Stimulated activated CD4-positive, alpha-beta T cell treated with anti-CD3 and anti-CD28 coated beads, TNF-alpha, amount 100 ng/mL, for 4 hours (primary cell): Measurements from ENCODE around the gene UNC13B.
"Not testable (repeated sequence)": the region's sequence is repeated elsewhere in the genome, so short reads cannot be mapped to it uniquely, and the experiment has no call there.

Experiments used
- DNase-seq, 3 experiments: peaks; one replicate each; pipeline ENCODE4 v3.0.0-alpha.2; 2020; ENCODE audit warnings: low read depth in 3 of 3

The UNC13B gene

GRCh38 chr9:35163413-35163812 is 1.6 kb downstream of the UNC13B start:
- DNase-seq: no peak

GRCh38 chr9:35164711-35165110 is 2.9 kb downstream of the UNC13B start:
- DNase-seq: no peak

- DNase-seq: not testable (repeated sequence)
These were observed 5.6 kb downstream of the UNC13B start for GRCh38 chr9:35167429-35167828.

- DNase-seq: no peak
These were observed 7.2 kb downstream of the UNC13B start for GRCh38 chr9:35168963-35169362.

GRCh38 chr9:35172878-35173277 is 11.1 kb downstream of the UNC13B start:
- no peak for DNase-seq

DNA sequence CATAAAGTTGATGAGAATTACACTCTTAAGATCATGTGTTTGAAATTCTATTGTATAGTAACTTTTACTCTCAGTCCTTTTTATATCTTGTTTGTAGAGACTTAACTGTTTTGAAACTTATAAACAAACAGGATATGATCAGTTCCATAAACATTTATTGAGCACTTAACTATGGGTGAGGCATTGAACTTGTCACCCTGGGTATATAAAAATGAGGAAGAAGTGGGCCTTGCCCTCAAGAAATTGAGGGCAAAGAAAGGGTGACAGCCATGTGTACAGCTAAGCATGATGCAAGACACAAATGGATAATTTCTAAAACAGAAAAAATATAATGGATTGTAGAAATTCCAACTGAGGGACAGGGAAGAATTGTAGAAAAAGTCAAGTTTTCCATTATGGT is 15.7 kb downstream of the UNC13B start:
- no peak for DNase-seq

- DNase-seq: no peak
These were observed 17.8 kb downstream of the UNC13B start for GRCh38 chr9:35179347-35180280.

DNA sequence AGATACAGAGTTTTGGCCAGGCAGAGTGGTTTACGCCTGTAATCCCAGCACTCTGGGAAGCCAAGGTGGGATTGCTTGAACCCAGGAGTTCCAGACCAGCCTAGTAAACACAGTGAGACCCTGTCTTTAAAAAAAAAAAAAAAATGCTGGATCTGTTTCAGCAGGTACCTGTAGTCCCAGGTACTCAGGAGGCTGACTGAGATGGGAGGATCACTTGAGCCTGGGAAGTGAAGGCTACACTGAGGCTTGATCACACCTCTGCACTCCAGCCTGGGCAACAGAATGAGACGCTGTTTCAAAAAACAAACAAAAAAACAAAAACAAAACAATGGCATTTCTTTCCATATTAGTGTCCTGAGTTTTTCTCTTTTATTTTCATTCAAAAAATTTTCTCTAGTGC is 19.0 kb downstream of the UNC13B start:
- DNase-seq: no peak

DNA sequence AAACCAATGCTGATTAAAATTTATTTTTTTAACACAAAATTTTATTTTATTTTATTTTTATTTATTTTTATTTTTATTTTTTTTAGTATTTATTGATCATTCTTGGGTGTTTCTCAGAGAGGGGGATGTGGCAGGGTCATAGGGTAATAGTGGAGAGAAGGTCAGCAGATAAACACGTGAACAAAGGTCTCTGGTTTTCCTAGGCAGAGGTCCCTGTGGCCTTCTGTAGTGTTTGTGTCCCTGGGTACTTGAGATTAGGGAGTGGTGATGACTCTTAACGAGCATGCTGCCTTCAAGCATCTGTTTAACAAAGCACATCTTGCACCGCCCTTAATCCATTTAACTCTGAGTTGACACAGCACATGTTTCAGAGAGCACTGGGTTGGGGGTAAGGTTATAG is 20.6 kb downstream of the UNC13B start:
- DNase-seq: not testable (repeated sequence)

DNA sequence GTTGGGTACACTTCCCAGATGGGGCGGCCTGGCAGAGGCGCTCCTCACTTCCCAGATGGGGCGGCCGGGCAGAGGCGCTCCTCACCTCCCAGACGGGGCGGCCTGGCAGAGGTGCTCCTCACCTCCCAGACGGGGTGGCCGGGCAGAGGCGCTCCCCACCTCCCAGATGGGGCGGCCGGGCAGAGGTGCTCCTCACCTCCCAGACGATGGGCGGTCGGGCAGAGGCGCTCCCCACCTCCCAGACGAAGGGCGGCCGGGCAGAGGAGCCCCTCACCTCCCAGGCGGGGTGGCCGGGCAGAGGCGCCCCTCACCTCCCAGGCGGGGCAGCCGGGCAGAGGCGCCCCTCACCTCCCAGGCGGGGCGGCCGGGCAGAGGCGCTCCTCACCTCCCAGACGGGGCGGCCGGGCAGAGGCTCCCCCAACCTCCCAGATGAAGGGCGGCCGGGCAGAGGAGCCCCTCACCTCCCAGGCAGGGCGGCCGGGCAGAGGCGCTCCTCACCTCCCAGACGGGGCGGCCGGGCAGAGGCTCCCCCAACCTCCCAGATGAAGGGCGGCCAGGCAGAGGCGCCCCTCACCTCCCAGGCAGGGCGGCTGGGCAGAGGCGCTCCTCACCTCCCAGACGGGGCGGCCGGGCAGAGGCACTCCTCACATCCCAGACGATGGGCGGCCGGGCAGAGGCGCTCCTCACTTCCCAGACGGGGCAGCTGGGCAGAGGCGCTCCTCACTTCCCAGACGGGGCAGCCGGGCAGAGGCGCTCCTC is 21.4 kb downstream of the UNC13B start:
- not testable (repeated sequence) for DNase-seq

- DNase-seq: not testable (repeated sequence)
These were observed 22.1 kb downstream of the UNC13B start for GRCh38 chr9:35183755-35184480.

DNA sequence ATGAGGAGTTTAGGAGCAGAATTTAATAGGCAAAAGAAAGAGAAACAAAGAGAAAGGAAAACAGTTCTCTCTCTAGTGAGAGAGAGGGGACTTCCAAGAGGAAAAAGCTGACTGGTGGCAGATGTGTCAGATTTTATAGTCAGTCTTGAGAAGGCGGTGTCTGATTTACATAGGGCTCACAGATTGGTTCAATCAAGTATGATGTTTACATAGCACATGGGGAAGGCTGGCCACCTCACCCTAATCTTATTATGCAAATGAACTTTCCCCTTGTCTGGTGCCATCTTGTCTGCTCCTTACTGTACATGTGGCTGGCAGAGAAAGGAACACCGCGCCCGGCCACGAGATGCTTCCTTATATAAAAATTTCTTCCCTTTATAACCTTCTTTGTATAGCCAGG is 24.7 kb downstream of the UNC13B start:
- DNase-seq: no peak

- DNase-seq: no peak
These were observed 28.4 kb downstream of the UNC13B start for GRCh38 chr9:35190203-35190602.

- no peak for DNase-seq
These were observed 29.3 kb downstream of the UNC13B start for GRCh38 chr9:35191105-35191504.

DNA sequence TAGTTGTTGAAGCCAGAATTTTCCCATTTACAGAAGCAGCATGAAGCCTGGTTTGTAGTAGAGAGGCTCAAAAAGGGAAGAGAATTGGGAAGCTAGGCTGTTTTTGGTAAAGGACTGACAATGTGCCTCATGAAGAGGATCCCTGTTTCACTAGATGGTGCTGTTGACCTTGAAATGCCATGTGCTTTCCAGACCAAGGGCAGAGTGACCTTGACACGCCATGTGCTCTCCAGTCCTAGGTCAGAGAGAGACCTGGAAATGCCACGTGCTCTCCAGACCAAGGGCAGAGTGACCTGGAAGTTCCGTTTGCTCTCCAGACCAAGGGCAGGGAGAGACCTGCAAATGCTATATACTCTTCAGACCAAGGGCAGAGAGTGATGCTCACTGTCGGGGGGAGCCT is 32.0 kb downstream of the UNC13B start:
- DNase-seq: no peak

DNA sequence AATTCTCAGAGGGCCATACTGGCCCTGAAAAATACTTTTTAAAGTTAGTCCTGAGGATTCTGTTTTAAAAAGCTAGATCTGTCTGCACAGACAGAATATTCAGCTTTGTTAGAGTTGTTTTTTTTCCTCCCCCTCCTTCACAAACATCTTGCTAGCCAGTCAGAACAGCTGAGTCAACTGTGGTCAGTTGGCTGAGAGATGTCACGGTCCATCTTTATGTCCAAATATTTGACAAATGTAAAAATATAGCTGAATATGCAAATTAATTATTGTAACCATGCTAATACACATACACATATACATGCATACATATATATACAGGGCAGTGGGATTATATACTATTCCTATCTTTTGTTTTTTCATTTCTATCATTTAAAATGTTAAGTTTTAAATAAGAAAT is 33.9 kb downstream of the UNC13B start:
- no peak for DNase-seq

DNA sequence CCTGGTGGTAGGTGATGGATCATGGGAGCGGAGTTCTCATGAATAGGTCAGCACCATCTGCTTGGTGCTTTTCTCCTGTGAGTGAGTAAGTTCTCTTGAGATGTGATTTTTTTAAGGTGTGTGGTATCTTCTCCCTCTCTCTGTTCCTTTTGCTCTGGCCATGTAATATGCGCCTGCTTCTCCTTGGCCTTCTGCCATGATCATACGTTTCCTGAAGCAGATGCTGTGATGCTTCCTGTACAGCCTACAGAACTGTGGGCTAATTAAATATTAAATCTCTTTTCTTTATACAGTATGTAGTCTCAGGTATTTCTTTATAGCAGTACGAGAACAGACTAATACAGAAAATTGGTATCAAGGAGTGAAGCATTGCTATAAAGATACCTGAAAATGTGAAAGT is 36.4 kb downstream of the UNC13B start:
- DNase-seq: no peak

- no peak for DNase-seq
These were observed 41.7 kb downstream of the UNC13B start for GRCh38 chr9:35203528-35203927.

GRCh38 chr9:35205340-35205739 is 43.5 kb downstream of the UNC13B start:
- no peak for DNase-seq

GRCh38 chr9:35211854-35212253 is 50.0 kb downstream of the UNC13B start:
- no peak for DNase-seq

GRCh38 chr9:35220659-35221338 is 59.0 kb downstream of the UNC13B start:
- no peak for DNase-seq

GRCh38 chr9:35225677-35226076 is 63.9 kb downstream of the UNC13B start:
- DNase-seq: no peak
